Panc1 (cell line): ENCODE results near the gene DGLUCY. TPM values are rescaled to one million over a fixed set of nuclear protein-coding genes. Genes with fewer than 3 reads are reported as not detected.

Experiments
- ATAC-seq: fragments of 200-7000 bp; cut with Tn5 transposase; 2 replicates; pipeline ENCODE4 v1.9.1; 2020; ENCODE audit warnings: mild to moderate bottlenecking, moderate library complexity
- BruUV-seq: library from RNA; stranded (reverse); fragments of 400-500 nt; replicated peaks from 2 replicates; lab custom pipeline; 2021; lab: Mats Ljungman, UMichigan
- CTCF ChIA-PET: fragments of 300-600 bp; sonication (Branson Sonifier 250); formaldehyde crosslinking; loops from one replicate; lab custom pipeline; 2022; ENCODE audit warnings: antibody characterized with exemption; lab: Charles Lee
- POLR2A ChIA-PET: fragments of 300-600 bp; sonication (Branson Sonifier 250); formaldehyde crosslinking; loops from one replicate; lab custom pipeline; 2022; ENCODE audit warnings: antibody characterized with exemption; lab: Charles Lee
- DNase-seq: peaks from one replicate; pipeline ENCODE4 v3.0.0-alpha.2; 2010; ENCODE audit warnings: low read depth, low spot score
- H3K27ac ChIP-seq: 2 replicates; pipeline ENCODE4 v1.5.1; 2011; ENCODE audit warnings: mild to moderate bottlenecking, low read length, inconsistent platforms
- H3K27me3 ChIP-seq: fragments of 200-500 bp; sonication (Bioruptor generic); 2 replicates; pipeline ENCODE4 v1.6.0; 2014; ENCODE audit warnings: low read length, inconsistent platforms; ENCODE audit not compliant: control insufficient read depth, insufficient read depth
- H3K36me3 ChIP-seq: fragments of 200-500 bp; sonication (Bioruptor generic); 2 replicates; pipeline ENCODE4 v1.5.1; 2014; ENCODE audit warnings: inconsistent platforms, mild to moderate bottlenecking, low read length, moderate library complexity; ENCODE audit not compliant: control insufficient read depth, insufficient read depth
- H3K4me1 ChIP-seq: 2 replicates; pipeline ENCODE4 v1.5.1; 2011; ENCODE audit warnings: inconsistent platforms, mild to moderate bottlenecking, low read length, moderate library complexity; ENCODE audit not compliant: control insufficient read depth, insufficient read depth
- H3K4me3 ChIP-seq, 2 experiments: 2 replicates each; pipeline ENCODE4 v1.5.1; 2011 to 2012; ENCODE audit warnings: low read depth in 2 of 2, low read length in 2 of 2, mild to moderate bottlenecking in 2 of 2, inconsistent platforms in 1 of 2, moderate library complexity in 1 of 2
- H3K9me3 ChIP-seq: fragments of 200-500 bp; sonication (Bioruptor generic); 2 replicates; pipeline ENCODE4 v1.5.1; 2014; ENCODE audit warnings: low read depth, mild to moderate bottlenecking, inconsistent platforms, low read length, moderate library complexity; ENCODE audit not compliant: control insufficient read depth, insufficient read depth
- POLR2AphosphoS5 ChIP-seq: IDR thresholded peaks from 2 replicates; pipeline ENCODE4 v1.6.1; 2012; ENCODE audit warnings: mild to moderate bottlenecking, low read depth, low read length, moderate library complexity
- REST ChIP-seq, 2 experiments: IDR thresholded peaks; 2 replicates each; pipeline ENCODE4 v1.6.1; 2011 to 2012; ENCODE audit warnings: low read depth in 2 of 2, control low read depth in 1 of 2, low read length in 1 of 2, mild to moderate bottlenecking in 1 of 2, moderate library complexity in 1 of 2; ENCODE audit not compliant: insufficient read depth in 1 of 2
- SIN3A ChIP-seq: IDR thresholded peaks from 2 replicates; pipeline ENCODE4 v1.6.1; 2012; ENCODE audit warnings: low read depth, mild to moderate bottlenecking, low read length, moderate library complexity, borderline replicate concordance; ENCODE audit not compliant: insufficient read depth
- TCF7L2 ChIP-seq: IDR thresholded peaks from 2 replicates; pipeline ENCODE4 v1.6.1; 2011; ENCODE audit warnings: mild to moderate bottlenecking, low read depth, low read length, inconsistent platforms
- in situ Hi-C: cut with HindIII; loops from 2 replicates; pipeline ENCODE4 v1.10.0; 2016; ENCODE audit warnings: low sequenced_read_pairs, low pct_unique_long_range_greater_than_20kb
- intact Hi-C: fragments of 100-400 bp; cut with micrococcal nuclease; formaldehyde crosslinking; loops from one replicate; pipeline ENCODE4 v1.10.0; 2022; ENCODE audit not compliant: unreplicated experiment
- total RNA-seq: library from RNA; stranded (reverse); gene quantifications from one replicate; pipeline ENCODE4 v1.2.1, GENCODE V29; 2021; ENCODE audit not compliant: unreplicated experiment
- TF ChIP-seq, protein P1 (sequence below): fragments of 450-650 bp; IDR thresholded peaks from 2 replicates; pipeline ENCODE4 v1.5.1; 2017; ENCODE audit warnings: mild to moderate bottlenecking

Gene DGLUCY
- total RNA-seq, 1 experiment from 2014 or later = 21.3 TPM

DNA sequence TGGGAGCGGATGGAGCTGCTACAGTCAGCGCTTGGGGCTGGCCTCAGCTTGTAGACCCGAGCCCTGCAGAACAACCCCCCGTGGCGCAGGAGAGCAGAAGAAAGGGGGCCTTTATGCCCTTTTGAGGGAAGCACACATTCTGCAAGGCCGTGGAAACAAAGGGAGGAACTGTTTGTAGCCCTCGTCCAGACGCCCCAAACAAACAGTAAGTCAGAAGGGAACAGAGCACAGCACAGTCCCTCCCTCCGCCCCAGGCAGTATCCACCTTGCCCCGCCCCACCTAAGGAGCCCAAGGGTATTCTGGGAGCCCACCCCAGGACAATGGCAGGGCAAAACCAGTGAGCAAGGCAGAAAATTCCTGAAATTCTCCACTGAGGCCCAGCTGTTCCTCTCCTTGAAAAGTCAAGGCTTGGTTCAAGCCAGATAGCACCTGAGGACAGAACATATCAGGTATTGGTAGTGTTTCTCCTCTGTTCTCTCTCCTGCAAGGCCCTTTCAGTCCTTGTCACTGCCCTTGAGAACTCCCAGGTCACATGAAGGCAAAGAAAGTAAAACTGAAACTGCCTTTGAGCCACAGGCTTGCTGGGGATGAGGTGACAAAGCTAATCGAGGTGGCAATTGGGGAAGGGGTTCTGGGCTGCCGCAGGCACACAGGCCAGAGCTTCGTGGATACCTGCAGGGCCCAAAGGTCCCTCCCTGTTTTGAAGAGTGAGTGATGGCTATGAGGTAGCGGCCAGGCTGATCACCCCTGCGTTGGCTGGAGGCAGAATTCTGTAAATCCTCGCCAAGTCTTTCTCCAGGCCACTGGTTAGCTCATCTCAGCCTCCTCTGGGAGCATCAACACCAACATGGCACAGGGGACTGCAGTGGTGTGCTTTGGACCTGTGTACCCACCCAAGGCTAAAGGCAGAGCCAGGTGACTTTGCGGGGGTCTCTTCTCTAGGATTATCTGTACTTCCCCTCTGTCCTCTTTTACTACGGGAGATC lies 499 bp downstream of the DGLUCY start:
- in situ Hi-C loops = no loop called here
- ChIA-PET POLR2A (interaction anchor here (0.6 to 0.8 kb wide), 3 partner anchors 43 to 1167 kb away, joined by 4 to 13 read pairs (median 4); no protein-coding TSS in a partner anchor), CTCF (no interaction called here)
- intact Hi-C loops = no loop called here
- Histone ChIP-seq H3K4me3 (peak overlapping the region; percentile 55 to 73), H3K4me1 (peaks cover 16% of the 10 kb centered on the region), H3K27ac (peak overlapping the region; percentile 89), H3K36me3 (peaks cover 7% of the 10 kb centered on the region; the same call in 1 of the 2 replicates), H3K9me3 (no peaks in the 10 kb centered on the region), H3K27me3 (no peaks in the 10 kb centered on the region)
- DNase-seq (peak; percentile 33), ATAC-seq (peak; percentile 88)
- TF ChIP-seq SIN3A (no peak), REST (IDR thresholded peaks at IDR 0.05; ENCODE audit: insufficient read depth in 1 of 2, low read depth in 2 of 2, low read length in 1 of 2) (no peak), POLR2AphosphoS5 (no peak), TCF7L2 (no peak)
- TF ChIP-seq, protein P1, sequence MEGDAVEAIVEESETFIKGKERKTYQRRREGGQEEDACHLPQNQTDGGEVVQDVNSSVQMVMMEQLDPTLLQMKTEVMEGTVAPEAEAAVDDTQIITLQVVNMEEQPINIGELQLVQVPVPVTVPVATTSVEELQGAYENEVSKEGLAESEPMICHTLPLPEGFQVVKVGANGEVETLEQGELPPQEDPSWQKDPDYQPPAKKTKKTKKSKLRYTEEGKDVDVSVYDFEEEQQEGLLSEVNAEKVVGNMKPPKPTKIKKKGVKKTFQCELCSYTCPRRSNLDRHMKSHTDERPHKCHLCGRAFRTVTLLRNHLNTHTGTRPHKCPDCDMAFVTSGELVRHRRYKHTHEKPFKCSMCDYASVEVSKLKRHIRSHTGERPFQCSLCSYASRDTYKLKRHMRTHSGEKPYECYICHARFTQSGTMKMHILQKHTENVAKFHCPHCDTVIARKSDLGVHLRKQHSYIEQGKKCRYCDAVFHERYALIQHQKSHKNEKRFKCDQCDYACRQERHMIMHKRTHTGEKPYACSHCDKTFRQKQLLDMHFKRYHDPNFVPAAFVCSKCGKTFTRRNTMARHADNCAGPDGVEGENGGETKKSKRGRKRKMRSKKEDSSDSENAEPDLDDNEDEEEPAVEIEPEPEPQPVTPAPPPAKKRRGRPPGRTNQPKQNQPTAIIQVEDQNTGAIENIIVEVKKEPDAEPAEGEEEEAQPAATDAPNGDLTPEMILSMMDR = no peak
- TSS peak; percentile 80 for BruUV-seq

- ATAC-seq (no peak), DNase-seq (no peak)
- peak overlapping the region; percentile 59; the same call in 1 of the 2 replicates for H3K27ac ChIP-seq
- no peak for TF ChIP-seq POLR2AphosphoS5
- TF ChIP-seq, protein P1 = no peak
- no peak for TF ChIP-seq REST (IDR thresholded peaks at IDR 0.05; ENCODE audit: insufficient read depth in 1 of 2, low read depth in 2 of 2, low read length in 1 of 2)
- no peak for TF ChIP-seq SIN3A
- TF ChIP-seq TCF7L2 = no peak
- ChIA-PET POLR2A (no interaction called here), CTCF (interaction anchor here (0.7 kb wide), 1 partner anchor 213 kb away, joined by 3 read pairs; no protein-coding TSS in a partner anchor)
- peak overlapping the region in 1 of 2 experiments; percentile 73; a peak in 2 of 4 replicates for H3K4me3 ChIP-seq
- intact Hi-C loops (no loop called here), in situ Hi-C loops (no loop called here)
- H3K27me3 ChIP-seq = no peaks in the 10 kb centered on the region
- BruUV-seq = TSS peak; percentile 40
- peaks cover 16% of the 10 kb centered on the region for H3K4me1 ChIP-seq
- peaks cover 7% of the 10 kb centered on the region; the same call in 1 of the 2 replicates for H3K36me3 ChIP-seq
- H3K9me3 ChIP-seq = no peaks in the 10 kb centered on the region
Observed at GRCh38 chr14:91115986-91116770, 2.3 kb downstream of the DGLUCY start.
